Lower leg skin (tissue), 4 donors: ENCODE results near the gene CTSW. TPM values are rescaled to one million over a fixed set of nuclear protein-coding genes. Genes with fewer than 3 reads are reported as not detected.
A peak's percentile ranks its signal among the peaks of the same experiment; 100 is the strongest.

ENCODE experiments used
- DNase-seq, 2 donors: peaks; one replicate each; pipeline ENCODE4 v3.0.0-alpha.2; 2019; ENCODE audit warnings: low spot score in 2 of 2
- H3K4me3 ChIP-seq: fragments of 200-600 bp; sonication (generic); 2 replicates; pipeline ENCODE4 v1.5.1; 2017; ENCODE audit warnings: mild to moderate bottlenecking, low read depth; ENCODE audit not compliant: poor library complexity, severe bottlenecking
- POLR2A ChIP-seq, 2 donors: fragments of 450-650 bp; IDR thresholded peaks; one replicate each; pipeline ENCODE4 v1.6.1; 2016 to 2017; ENCODE audit warnings: antibody characterized with exemption in 2 of 2, mild to moderate bottlenecking in 1 of 2, moderate library complexity in 1 of 2
- WGBS, 2 donors: methylation state at CpG; one replicate each; pipeline ENCODE4 v1.1.5; 2018; 5-methylcytosine and 5-hydroxymethylcytosine counted together
- intact Hi-C: fragments of 100-400 bp; cut with DNase I; formaldehyde crosslinking; loops from one replicate; pipeline ENCODE4 v1.15.0; 2023; ENCODE audit warnings: low total_unique reads
- total RNA-seq, 4 donors: library from RNA; depleted of rRNA; stranded (reverse); fragments of >200 nt; gene quantifications; one replicate each; pipeline ENCODE4 v1.1.0, GENCODE V29; 2016
- TF ChIP-seq, protein P1 (sequence below), 3 donors: fragments of 450-650 bp; IDR thresholded peaks; one replicate each; pipeline ENCODE4 v1.5.1; 2016; ENCODE audit warnings: antibody characterized with exemption in 3 of 3, mild to moderate bottlenecking in 3 of 3, moderate library complexity in 2 of 3

The CTSW gene
- total RNA-seq, 4 donors from 2014 or later: 0.29 to 0.55 (median 0.29) TPM; not detected in 1

GRCh38 chr11:65919573-65920371 lies 40.1 kb downstream of the CTSW start:
- H3K4me3 ChIP-seq: peak overlapping the region; percentile 80
- WGBS, 2 donors: 0 to 1% methylated on average over 29 to 30 of the region's 60 CpGs
- peak in 1 of 2 donors; percentile 89 for DNase-seq
- intact Hi-C loops: no loop called here
- TF ChIP-seq POLR2A (IDR thresholded peaks at IDR 0.05): no peak
- TF ChIP-seq, protein P1, sequence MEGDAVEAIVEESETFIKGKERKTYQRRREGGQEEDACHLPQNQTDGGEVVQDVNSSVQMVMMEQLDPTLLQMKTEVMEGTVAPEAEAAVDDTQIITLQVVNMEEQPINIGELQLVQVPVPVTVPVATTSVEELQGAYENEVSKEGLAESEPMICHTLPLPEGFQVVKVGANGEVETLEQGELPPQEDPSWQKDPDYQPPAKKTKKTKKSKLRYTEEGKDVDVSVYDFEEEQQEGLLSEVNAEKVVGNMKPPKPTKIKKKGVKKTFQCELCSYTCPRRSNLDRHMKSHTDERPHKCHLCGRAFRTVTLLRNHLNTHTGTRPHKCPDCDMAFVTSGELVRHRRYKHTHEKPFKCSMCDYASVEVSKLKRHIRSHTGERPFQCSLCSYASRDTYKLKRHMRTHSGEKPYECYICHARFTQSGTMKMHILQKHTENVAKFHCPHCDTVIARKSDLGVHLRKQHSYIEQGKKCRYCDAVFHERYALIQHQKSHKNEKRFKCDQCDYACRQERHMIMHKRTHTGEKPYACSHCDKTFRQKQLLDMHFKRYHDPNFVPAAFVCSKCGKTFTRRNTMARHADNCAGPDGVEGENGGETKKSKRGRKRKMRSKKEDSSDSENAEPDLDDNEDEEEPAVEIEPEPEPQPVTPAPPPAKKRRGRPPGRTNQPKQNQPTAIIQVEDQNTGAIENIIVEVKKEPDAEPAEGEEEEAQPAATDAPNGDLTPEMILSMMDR (IDR thresholded peaks at IDR 0.05): no peak

GRCh38 chr11:65920372-65920802 lies 40.8 kb downstream of the CTSW start:
- peak overlapping the region; percentile 80 for H3K4me3 ChIP-seq
- 47 to 55% methylated on average over 15 of the region's 15 CpGs for WGBS, 2 donors
- intact Hi-C loops: no loop called here
- DNase-seq: no peak
- TF ChIP-seq, protein P1 (IDR thresholded peaks at IDR 0.05): no peak
- TF ChIP-seq POLR2A (IDR thresholded peaks at IDR 0.05): no peak

DNA sequence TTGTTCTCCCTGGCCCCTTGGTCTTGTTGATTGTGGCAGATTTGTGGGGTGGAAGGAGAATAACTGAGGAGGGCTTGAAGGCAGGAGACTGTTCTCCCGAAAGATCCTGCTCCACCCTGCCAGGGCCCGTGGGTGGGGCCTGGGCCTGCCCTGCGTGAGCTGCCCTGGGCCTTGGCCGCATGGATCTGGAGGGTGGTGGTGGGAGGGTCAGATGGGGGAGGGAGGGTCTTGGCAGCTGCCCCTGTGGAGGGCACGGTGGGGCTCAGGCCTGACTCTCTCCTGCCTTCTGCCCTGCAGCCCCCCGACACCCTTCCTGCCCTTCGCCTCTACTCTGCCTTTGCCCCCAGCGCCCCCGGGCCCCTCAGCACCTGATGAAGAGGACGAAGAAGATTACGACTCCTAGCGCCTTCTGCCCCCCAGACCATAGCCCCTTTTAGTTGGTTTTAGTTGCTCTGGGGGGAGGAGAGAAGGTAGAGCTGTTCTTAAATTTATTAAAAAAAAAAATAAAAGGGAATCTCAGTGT lies 41.5 kb downstream of the CTSW start:
- 75 to 82% methylated on average over 10 to 12 of the region's 12 CpGs for WGBS, 2 donors
- H3K4me3 ChIP-seq: no peak overlapping the region
- intact Hi-C loops: no loop called here
- DNase-seq: no peak
- TF ChIP-seq, protein P1 (IDR thresholded peaks at IDR 0.05): no peak
- TF ChIP-seq POLR2A (IDR thresholded peaks at IDR 0.05): no peak

DNA sequence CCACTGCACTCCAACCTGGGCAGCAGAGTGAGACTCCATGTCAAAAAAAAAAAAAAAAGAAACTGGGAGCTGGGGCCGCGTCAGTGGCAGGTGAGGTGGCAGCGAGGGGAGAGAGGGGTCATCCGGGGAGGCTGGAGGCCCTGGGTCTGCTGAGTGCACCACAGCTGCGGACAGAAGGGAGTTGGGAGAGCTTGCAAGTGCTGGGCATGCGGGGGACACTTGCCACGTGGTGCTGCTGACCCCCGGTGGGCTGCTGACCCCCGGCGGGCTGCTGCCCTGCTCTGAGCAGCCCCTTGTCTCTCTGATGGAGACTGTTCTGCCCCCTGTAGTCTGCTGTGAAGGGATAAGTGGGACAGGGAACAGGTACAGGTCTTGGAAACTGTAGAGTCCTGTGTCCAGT lies 42.2 kb downstream of the CTSW start:
- intact Hi-C loops: no loop called here
- no peak overlapping the region for H3K4me3 ChIP-seq
- DNase-seq: no peak
- TF ChIP-seq, protein P1 (IDR thresholded peaks at IDR 0.05): no peak
- no peak for TF ChIP-seq POLR2A (IDR thresholded peaks at IDR 0.05)
- whole genome bisulfite sequencing, 2 donors: 91 to 94% methylated on average over 10 of the region's 10 CpGs

DNA sequence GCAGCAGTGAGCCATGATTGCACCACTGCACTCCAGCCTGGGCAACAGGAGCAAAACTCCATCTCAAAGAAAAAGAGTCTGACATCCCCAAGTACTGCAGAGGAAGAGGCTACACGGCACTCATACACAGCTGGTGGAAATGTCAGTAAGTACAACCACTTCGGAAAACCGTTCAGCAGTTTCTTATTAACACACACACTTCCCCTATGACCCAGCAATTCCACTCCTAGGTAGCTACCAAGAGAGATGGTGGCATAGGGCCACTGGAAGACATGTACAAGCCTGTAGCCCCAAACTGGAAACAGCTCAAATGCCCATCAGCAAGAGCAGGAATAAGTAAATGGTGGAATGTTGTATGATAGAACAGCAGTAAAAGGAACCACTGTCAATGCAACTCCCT lies 42.9 kb downstream of the CTSW start:
- 47 to 51% methylated on average over 3 of the region's 3 CpGs for WGBS, 2 donors
- TF ChIP-seq, protein P1 (IDR thresholded peaks at IDR 0.05): no peak
- TF ChIP-seq POLR2A (IDR thresholded peaks at IDR 0.05): no peak
- intact Hi-C loops: no loop called here
- DNase-seq: no peak
- H3K4me3 ChIP-seq: no peak overlapping the region
